Stimulated activated CD4-positive, alpha-beta T cell treated with anti-CD3 and anti-CD28 coated beads, TNF-alpha, amount 100 ng/mL, for 1 hour (primary cell): ENCODE results near the gene CENPL.

Experiments used
- DNase-seq, 3 donors: peaks; one replicate each; pipeline ENCODE4 v3.0.0-alpha.2; 2020; ENCODE audit warnings: low read depth in 3 of 3, low spot score in 1 of 3

CENPL gene

DNA sequence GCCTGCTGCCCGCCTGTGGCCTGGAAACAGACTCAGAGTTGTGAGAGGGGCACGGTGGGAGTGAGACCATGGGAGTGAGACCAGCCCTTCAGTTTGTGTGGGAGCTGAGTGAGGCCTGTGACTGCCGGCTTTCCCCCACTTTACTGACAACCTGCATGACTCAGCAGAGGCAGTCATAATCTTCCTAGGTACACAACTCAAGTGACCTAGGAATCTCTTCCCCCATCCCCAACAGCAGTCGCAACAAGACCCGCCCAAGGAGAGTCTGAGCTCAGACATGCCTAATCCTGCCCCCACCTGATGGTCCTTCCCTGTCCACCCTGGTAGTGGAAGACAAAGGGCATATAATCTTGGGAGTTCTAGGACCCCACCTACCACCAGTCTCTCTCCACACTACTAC is 65.7 kb downstream of the CENPL start:
- no peak for DNase-seq

DNA sequence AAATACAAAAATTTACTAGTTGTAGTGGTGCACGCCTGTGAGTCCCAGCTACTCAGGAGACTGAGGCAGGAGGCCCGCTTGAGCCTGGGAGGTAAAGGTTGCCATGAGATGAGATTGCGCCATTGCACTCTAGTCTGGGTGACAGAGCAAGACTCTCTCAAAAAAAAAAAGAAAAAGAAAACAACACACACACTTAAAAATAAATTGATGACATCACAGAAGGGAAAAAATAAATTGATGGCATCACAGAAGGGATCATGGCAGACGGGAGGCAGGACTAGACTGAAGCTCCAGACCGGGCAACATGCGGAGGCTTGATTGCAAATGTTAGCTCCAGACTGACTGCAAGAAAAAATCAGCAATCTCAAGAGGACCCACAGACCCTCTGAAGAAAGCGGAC is 66.6 kb downstream of the CENPL start:
- DNase-seq, result no peak

DNA sequence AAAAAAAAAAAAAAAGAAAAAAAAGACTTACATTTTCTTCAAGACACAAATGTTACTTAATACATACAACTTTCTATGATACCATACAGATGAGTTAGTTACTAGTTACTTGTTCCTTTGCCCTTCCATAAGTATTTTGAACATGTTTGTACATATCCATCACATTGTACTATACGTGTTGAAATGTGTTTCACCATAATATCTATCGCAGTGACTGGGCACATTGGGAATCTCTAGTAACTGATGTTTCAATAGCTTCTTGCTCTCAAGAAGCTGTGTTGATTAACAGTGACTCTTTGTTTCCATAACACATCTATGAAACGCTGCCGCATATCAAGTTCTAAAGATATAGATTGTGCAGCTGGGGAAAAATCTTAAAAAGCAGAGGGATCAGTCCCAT is 67.0 kb downstream of the CENPL start:
- DNase-seq, result no peak

DNA sequence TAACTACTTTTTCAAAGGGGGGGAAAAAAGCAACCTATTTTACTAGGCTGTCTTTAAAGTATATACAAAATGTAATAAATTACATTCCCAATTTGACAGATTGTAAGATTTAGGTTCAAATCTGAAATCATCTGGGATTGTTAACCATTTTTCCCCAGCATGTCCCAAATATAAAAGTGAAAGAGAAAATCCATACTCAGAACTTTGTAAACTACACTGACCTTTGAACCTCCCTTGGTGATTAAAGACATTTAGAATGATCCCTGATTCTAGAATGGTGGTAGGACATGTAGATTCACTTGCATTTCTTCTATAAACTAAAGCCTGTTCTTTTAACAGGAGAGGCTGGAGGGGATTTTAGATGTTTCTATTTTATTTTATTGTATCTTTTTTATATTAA is 70.9 kb downstream of the CENPL start:
- no peak for DNase-seq
